Inflammatory macrophage (primary cell): ENCODE data around the gene MMP27.
"Not testable (repeated sequence)": the region's sequence is repeated elsewhere in the genome, so short reads cannot be mapped to it uniquely, and the experiment has no call there.

Experiments
- DNase-seq, 2 donors: peaks; one replicate each; pipeline ENCODE4 v3.0.0-alpha.2; 2020 to 2022
- total RNA-seq, 18 experiments: gene quantifications; one replicate each; lab custom pipeline; 2026; ENCODE audit warnings: mixed read lengths in 6 of 18, inconsistent platforms in 2 of 18; lab: John Stamatoyannopoulos, UW

The MMP27 gene
- total RNA-seq, result 0 to 0.12 (median 0) reads per million in 18 experiments

GRCh38 chr11:102705626-102706025, at the start of gene MMP27:
Gene MMP27 (minus strand): TSS chr11:102705769. CDS start chr11:102705714, 55 bp downstream.
- DNase-seq, result no peak

- DNase-seq, result no peak
These were observed 47.7 kb upstream of the MMP27 start for GRCh38 chr11:102753267-102753666.

DNA sequence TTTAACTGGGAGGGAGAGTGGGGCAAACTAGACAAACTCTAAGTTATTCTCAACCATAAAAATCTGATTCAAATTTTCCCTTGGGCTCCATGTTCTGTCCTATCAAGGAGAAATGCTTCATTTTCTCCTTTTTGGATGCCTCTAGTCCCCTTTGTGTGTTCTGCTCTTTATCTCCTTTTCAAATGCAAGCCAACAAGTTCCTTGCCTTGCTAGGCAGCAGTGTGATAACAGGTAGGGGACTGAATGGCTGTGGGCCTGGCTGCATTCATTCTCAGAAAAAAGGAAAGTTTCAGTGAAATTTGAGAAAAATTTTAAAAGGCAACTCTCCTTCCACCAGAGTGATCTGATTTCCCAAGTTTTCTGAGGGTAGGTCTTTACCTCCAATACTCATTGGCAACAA, 46.1 kb upstream of the MMP27 start:
- no peak for DNase-seq

- no peak for DNase-seq
These were observed 43.6 kb upstream of the MMP27 start for GRCh38 chr11:102749101-102749722.

DNA sequence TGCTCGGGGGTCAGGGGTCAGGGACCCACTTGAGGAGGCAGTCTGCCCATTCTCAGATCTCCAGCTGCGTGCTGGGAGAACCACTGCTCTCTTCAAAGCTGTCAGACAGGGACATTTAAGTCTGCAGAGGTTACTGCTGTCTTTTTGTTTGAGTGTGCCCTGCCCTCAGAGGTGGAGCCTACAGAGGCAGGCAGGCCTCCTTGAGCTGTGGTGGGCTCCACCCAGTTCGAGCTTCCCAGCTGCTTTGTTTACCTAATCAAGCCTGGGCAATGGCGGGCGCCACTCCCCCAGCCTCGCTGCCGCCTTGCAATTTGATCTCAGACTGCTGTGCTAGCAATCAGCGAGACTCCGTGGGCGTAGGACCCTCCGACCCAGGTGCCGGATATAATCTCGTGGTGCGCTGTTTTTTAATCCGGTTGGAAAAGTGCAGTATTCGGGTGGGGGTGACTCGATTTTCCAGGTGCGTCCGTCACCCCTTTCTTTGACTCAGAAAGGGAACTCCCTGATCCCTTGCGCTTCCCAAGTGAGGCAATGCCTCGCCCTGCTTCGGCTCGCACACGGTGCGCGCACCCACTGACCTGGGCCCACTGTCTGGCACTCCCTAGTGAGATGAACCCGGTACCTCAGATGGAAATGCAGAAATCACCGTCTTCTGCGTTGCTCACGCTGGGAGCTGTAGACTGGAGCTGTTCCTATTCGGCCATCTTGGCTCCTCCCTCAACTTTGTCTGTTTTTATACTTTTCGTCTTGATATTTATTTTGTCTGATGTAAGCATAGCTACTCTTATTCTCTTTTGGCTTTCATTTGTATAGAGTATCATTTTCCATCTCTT, 41.4 kb upstream of the MMP27 start:
- not testable (repeated sequence) for DNase-seq

- no peak for DNase-seq
These were observed 29.1 kb upstream of the MMP27 start for GRCh38 chr11:102734650-102735049.

DNA sequence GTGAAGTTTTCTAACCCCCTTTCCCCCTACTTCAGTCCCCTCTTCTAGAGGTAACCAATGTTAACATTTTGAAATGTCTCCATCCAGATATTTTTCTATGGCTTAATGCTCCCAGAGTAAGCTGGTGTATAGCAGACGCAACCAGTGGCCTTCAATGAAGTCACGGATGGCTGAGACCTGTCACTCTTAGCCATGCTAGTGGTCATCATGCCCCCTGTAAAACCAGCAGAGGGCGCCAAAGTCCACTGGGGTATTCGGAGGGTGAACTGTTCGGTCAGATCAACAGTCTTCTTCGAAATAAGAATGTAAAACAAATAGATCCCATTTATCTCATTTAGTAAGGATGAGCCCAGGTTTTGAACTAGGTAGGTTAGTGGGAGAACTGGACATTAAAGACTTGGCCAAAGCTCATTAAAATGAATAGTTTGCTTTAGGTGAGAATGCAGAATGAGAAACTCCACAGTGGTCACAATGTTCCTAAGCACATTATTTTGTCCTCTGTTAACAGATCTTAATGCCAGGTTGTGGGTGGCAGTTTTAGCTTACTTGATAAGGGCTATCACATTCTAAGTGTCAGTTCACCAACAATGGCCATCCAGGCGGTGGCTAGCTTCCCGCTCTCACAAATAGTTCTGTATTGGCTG, 27.8 kb upstream of the MMP27 start:
- DNase-seq, result peak; percentile 73 to 80

DNA sequence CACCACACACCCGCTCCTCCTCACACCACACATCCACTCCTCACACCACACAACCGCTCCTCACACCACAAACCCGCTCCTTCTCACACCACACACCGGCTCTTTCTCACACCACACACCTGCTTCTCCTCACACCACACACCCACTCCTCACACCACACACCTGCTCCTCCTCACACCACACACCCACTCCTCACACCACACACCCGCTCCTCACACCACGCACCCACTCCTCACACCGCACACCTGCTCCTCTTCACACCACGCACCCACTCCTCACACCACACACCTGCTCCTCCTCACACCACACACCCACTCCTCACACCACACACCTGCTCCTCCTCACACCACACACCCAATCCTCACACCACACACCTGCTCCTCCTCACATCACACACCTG, 25.4 kb upstream of the MMP27 start:
- DNase-seq, result not testable (repeated sequence)

DNA sequence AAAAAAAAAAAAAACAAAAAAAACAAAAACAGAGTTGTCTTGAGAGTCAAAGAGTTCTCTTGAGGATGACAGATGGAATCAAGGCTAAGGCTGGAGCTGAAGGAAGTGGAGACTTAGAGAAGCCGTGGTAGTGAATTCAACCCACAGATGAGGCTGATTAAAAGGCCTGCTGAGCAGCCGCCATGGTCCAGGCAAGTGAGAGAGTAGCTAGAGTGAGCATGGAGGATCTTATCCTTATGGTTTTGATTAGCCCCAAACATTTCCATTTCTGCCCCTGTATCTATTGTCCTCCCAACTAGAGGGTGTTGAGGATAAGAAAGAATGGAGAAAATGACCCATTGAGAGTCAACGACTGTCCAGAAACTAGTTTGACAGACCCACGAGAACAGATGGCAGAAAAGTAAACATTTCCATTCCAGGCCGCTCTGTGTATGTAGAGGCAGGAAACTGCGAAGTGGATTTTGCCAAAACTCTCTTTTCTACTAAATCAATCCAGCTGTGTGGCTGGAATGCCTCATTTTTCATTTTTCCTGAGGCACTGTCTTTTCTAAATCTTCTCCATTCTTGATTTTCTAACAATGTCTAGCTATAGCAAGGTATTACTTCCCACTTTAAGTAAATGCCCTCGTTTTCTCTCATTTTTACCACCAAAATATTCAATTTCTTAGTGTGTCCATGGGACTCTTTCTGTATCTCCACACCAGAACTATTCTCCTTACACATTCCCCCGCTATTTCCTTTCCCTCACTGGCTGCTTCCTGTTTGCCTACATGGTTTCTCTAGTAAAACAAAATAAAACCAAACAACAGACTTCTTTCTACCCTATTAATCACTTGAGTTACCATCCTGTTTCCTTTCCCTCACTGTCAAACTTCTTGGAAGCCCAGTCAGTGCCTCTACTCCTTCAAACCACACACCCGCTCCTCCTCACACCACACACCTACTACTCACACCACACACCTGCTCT, 24.6 kb upstream of the MMP27 start:
- DNase-seq, result no peak

DNA sequence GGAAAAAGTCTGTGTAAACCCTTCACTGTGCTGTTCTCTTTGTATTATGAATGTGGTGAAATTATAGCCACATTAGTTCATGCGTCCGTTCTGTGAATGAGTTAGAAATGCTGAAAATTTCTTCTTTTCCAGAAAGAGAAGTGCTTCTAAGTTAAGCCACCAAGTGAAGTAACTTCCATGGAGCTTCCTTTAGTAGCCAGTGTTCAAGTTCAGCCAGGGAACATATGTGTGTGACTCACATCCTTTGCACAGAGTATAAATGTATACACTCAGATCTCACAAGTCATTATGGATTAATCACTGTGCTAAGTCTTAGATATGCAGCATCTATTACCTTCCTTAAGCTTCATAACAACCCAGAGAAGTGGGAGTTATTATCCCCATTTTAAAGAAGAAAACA, 22.3 kb upstream of the MMP27 start:
- peak; percentile 87 to 95 for DNase-seq

- DNase-seq, result peak in 1 of 2 donors; percentile 24
These were observed 19.4 kb upstream of the MMP27 start, which contains the start of gene MMP8 for GRCh38 chr11:102724904-102725500. Gene MMP8 (minus strand): TSS chr11:102724954. CDS start chr11:102724855, 99 bp downstream.

- DNase-seq, result peak; percentile 76 to 88
These were observed 17.3 kb upstream of the MMP27 start for GRCh38 chr11:102722821-102723220.

DNA sequence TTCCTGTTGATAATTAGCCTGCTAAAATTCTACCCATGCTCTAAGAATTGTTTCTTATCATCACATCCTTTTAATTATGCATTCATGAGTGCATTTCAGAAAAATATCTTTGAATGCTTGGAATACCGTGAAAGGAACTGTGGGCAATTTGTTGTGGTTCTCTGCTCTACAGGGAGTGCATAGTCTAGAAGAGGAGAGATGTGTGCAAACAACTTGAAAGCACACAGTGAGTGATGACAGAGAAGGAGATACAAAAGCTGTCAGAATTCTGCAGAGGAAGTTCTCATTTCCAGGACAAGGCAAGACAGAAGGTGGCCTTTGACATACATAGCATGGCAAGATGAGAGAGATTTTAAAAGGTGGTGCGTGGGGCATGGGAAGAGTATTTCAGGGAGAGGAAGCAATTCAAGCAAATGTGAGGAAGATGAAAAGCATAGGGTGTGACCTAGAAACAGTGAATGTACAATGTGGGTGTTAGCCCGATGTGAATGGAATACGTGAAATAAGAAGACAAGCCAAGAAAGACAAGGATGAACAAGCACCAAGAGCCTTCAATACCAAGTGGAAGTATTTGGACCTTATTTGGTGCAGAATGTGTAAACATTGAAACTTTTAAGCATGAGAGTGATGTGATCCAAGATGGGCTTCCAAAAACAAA, 14.2 kb upstream of the MMP27 start:
- peak in 1 of 2 donors; percentile 32 for DNase-seq

- DNase-seq, result no peak
These were observed 11.7 kb upstream of the MMP27 start for GRCh38 chr11:102717280-102717679.

DNA sequence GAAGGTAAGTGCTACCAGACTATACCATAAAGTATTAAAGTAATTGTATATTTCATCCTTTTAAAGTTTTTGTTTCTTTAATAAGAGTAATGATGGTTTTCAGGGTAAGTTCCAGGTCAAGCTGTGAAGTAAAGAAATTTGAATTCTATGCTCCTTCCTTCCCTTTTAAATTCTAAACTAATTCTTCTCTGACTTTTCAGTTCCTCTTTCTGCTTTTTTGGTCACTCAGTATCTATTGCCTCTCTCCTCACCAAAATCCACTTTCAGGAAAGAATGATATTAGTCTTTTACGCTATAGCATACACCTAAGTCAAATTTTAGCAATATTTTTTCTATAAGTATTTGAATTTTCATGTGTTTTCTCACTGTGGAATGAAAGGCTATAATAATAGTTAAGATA, 11.0 kb upstream of the MMP27 start:
- DNase-seq, result peak in 1 of 2 donors; percentile 37

- peak; percentile 83 to 85 for DNase-seq
These were observed 6.6 kb upstream of the MMP27 start for GRCh38 chr11:102712137-102712536.

GRCh38 chr11:102709201-102709945, 3.8 kb upstream of the MMP27 start:
- DNase-seq, result peak; percentile 86 to 94

- no peak for DNase-seq
These were observed 3.1 kb upstream of the MMP27 start for GRCh38 chr11:102708654-102709053.

DNA sequence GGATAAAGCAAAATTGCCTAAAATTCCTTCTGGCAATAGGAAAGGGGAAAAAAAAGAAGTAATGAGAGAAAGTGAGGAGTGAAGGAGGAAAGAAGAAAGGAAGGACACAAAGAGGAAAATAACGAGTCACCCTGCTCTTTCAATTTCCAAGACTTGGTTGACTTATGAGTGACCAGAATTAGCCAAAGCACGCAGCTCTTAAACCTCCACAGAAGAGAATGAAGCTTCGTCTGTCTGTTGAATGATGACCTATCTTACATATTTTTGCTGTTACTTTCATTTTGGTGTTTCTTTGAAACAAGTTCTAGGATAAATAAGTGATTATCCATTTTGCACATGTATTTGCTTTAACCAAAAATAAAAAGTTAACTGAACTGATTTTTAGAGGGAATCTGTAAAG, 728 bp downstream of the MMP27 start:
- DNase-seq, result no peak

GRCh38 chr11:102703826-102704493, 1.6 kb downstream of the MMP27 start:
- DNase-seq, result no peak
